Panc1 (cell line): Measurements from ENCODE around the gene PKMYT1.

Experiments used
- CTCF ChIP-seq: fragments of 450-650 bp; IDR thresholded peaks from 2 replicates; pipeline ENCODE4 v1.5.1; 2017; ENCODE audit warnings: mild to moderate bottlenecking
- REST ChIP-seq, 2 experiments: IDR thresholded peaks; 2 replicates each; pipeline ENCODE4 v1.6.1; 2011 to 2012; ENCODE audit warnings: low read depth in 2 of 2, control low read depth in 1 of 2, low read length in 1 of 2, mild to moderate bottlenecking in 1 of 2, moderate library complexity in 1 of 2; ENCODE audit not compliant: insufficient read depth in 1 of 2

- TF ChIP-seq REST (IDR thresholded peaks at IDR 0.05; ENCODE audit: insufficient read depth in 1 of 2, low read depth in 2 of 2, low read length in 1 of 2) = no peak
- no peak for TF ChIP-seq CTCF
Measured at GRCh38 chr16:2985462-2985861, 5.2 kb upstream of the PKMYT1 start.
